Upper lobe of left lung (tissue), 6 donors: ENCODE data around the gene MTMR12. TPM values are rescaled to one million over a fixed set of nuclear protein-coding genes. Genes with fewer than 3 reads are reported as not detected.

Experiments
- ATAC-seq, 2 donors: fragments of 200-7000 bp; cut with Tn5 transposase; one replicate each; pipeline ENCODE4 v1.9.1; 2022; ENCODE audit warnings: mild to moderate bottlenecking in 2 of 2, moderate library complexity in 2 of 2; ENCODE audit not compliant: low FRiP score in 2 of 2
- DNase-seq, 2 donors: peaks; one replicate each; pipeline ENCODE4 v3.0.0-alpha.2; 2019 to 2020
- H3K27ac ChIP-seq, 4 donors: fragments of 200-600 bp; sonication (generic); one replicate each; pipeline ENCODE4 v1.5.1; 2016 to 2019
- H3K27me3 ChIP-seq, 4 donors: fragments of 200-600 bp; sonication (generic); one replicate each; pipeline ENCODE4 v1.5.1; 2017 to 2019
- H3K36me3 ChIP-seq, 4 donors: fragments of 200-600 bp; sonication (generic); one replicate each; pipeline ENCODE4 v1.5.1; 2016 to 2019
- H3K4me1 ChIP-seq, 4 donors: fragments of 200-600 bp; sonication (generic); one replicate each; pipeline ENCODE4 v1.5.1; 2018 to 2019
- H3K4me3 ChIP-seq, 4 donors: fragments of 200-600 bp; sonication (generic); one replicate each; pipeline ENCODE4 v1.5.1; 2017 to 2019; ENCODE audit warnings: mild to moderate bottlenecking in 2 of 4, moderate library complexity in 1 of 4
- H3K9me3 ChIP-seq, 4 donors: fragments of 200-600 bp; sonication (generic); one replicate each; pipeline ENCODE4 v1.5.1; 2018 to 2019
- EP300 ChIP-seq, 4 donors: sonication (generic); formaldehyde crosslinking; IDR thresholded peaks; one replicate each; pipeline ENCODE4 v1.5.1; 2017; ENCODE audit warnings: antibody characterized with exemption in 4 of 4, control low read depth in 2 of 4
- POLR2A ChIP-seq, 4 donors: fragments of 450-650 bp; IDR thresholded peaks; one replicate each; pipeline ENCODE4 v1.5.1; 2016 to 2017; ENCODE audit warnings: antibody characterized with exemption in 4 of 4, mild to moderate bottlenecking in 2 of 4
- POLR2AphosphoS5 ChIP-seq, 2 donors: sonication (generic); formaldehyde crosslinking; IDR thresholded peaks; one replicate each; pipeline ENCODE4 v1.5.1; 2017; ENCODE audit warnings: antibody characterized with exemption in 2 of 2
- WGBS, 2 donors: methylation state at CpG; one replicate each; pipeline ENCODE4 v1.1.5; 2017 to 2018; 5-methylcytosine and 5-hydroxymethylcytosine counted together
- total RNA-seq, 6 donors: library from RNA; depleted of rRNA in 4 of 6; stranded (reverse); fragments of >200 nt in 4 of 6; gene quantifications; one replicate each; pipeline versions ENCODE4 v1.1.0 to v1.2.1, GENCODE V29; 2016 to 2021
- TF ChIP-seq, protein P1 (sequence below), 6 experiments: fragments of 450-650 bp in 4 of 6; fragments of 200-600 bp in 2 of 6; sonication (generic) in 2 of 6; IDR thresholded peaks; one replicate each; pipeline ENCODE4 v1.5.1; 2016 to 2019; ENCODE audit warnings: antibody characterized with exemption in 6 of 6
- donor health status: DM: no; HTN: no; CAD: no; lungs with moderate emphysema.
- donor health status: DM: no; HTN: yes; CAD: no; lungs with severe emphysema.

Gene MTMR12
- total RNA-seq, 6 donors from 2014 or later: 27.2 to 50.8 (median 35.5) TPM

- 57 to 71% methylated on average over 11 of the region's 11 CpGs for WGBS, 2 donors
These were observed 17.6 kb upstream of the MTMR12 start for GRCh38 chr5:32330126-32330971.

DNA sequence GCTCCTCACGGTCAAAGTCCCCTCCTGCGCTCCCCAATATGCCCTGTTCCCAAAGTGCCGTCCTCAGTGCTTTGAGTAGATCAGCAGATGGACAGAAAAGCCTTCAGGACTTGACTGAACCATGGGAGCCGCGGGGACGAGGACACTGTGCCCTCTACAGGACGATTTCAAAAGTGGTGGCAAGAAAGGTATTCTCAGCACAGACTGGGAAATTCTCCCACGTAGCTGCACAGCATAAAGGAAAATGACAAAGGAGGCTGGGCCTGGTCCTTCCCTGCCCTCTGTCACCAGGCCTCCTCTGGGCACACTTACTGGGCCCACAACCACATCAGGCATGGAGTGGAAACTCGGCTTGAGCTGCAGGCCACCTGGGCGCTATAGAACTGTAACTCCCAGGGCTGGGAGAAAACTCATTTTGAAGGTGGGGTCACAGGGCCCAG, 16.7 kb upstream of the MTMR12 start:
- H3K27ac ChIP-seq: no peak overlapping the region
- H3K27me3 ChIP-seq: no peaks in the 10 kb centered on the region
- no peak overlapping the region for H3K4me3 ChIP-seq
- peak in 1 of 2 donors; percentile 77 for DNase-seq
- H3K9me3 ChIP-seq: no peaks in the 10 kb centered on the region
- no peaks in the 10 kb centered on the region for H3K36me3 ChIP-seq
- WGBS, 2 donors: 40 to 56% methylated on average over 7 to 10 of the region's 10 CpGs
- ATAC-seq: peak; percentile 78 to 91
- no peak for TF ChIP-seq POLR2AphosphoS5 (IDR thresholded peaks at IDR 0.05)
- TF ChIP-seq, protein P1, sequence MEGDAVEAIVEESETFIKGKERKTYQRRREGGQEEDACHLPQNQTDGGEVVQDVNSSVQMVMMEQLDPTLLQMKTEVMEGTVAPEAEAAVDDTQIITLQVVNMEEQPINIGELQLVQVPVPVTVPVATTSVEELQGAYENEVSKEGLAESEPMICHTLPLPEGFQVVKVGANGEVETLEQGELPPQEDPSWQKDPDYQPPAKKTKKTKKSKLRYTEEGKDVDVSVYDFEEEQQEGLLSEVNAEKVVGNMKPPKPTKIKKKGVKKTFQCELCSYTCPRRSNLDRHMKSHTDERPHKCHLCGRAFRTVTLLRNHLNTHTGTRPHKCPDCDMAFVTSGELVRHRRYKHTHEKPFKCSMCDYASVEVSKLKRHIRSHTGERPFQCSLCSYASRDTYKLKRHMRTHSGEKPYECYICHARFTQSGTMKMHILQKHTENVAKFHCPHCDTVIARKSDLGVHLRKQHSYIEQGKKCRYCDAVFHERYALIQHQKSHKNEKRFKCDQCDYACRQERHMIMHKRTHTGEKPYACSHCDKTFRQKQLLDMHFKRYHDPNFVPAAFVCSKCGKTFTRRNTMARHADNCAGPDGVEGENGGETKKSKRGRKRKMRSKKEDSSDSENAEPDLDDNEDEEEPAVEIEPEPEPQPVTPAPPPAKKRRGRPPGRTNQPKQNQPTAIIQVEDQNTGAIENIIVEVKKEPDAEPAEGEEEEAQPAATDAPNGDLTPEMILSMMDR (IDR thresholded peaks at IDR 0.05): peak; percentile 39 to 71 (median 64)
- peaks cover 0 to 11% (median 3%) of the 10 kb centered on the region in 4 donors for H3K4me1 ChIP-seq

More at GRCh38 chr5:32330126-32330971, 17.6 kb upstream of the MTMR12 start:
- ATAC-seq (peak in 1 of 2 donors; percentile 25), DNase-seq (no peak)
- no peak overlapping the region for H3K27ac ChIP-seq
- H3K4me3 ChIP-seq: no peak overlapping the region
- H3K9me3 ChIP-seq: no peaks in the 10 kb centered on the region
- peaks cover 0 to 11% (median 3%) of the 10 kb centered on the region in 4 donors for H3K4me1 ChIP-seq
- TF ChIP-seq POLR2A (IDR thresholded peaks at IDR 0.05) (no peak), EP300 (IDR thresholded peaks at IDR 0.05) (no peak), POLR2AphosphoS5 (IDR thresholded peaks at IDR 0.05) (no peak)
- TF ChIP-seq, protein P1 (IDR thresholded peaks at IDR 0.05): no peak
- H3K27me3 ChIP-seq: no peaks in the 10 kb centered on the region
- no peaks in the 10 kb centered on the region for H3K36me3 ChIP-seq

DNA sequence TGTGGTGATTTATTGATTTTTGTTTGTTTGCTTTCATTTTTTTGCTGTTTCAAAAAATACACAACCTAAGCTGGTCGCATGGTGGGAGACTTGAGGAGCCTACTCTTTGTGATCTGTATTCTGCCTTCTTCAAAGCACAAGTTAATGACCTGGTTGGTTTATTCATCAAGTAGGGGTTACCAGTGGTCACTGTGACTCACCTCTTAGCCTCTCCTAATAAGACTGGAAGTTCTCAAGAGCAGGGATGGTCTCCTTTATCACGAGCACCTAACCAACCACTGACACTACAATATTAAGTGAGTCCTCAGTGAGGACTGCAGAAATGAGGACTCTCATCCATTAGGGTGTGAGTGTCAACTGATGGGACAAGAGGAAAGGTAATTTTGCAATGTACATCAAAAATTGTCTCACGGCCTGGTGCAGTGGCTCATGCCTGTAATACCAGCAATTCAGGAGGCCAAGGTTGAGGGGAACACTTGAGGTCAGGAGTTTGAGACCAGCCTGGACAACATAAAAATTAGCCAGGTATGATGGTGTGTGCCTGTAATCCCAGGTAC, 13.6 kb upstream of the MTMR12 start:
- DNase-seq (no peak), ATAC-seq (no peak)
- TF ChIP-seq, protein P1 (IDR thresholded peaks at IDR 0.05): no peak
- TF ChIP-seq POLR2AphosphoS5 (IDR thresholded peaks at IDR 0.05): no peak
- no peak for TF ChIP-seq EP300 (IDR thresholded peaks at IDR 0.05)
- no peak for TF ChIP-seq POLR2A (IDR thresholded peaks at IDR 0.05)
- H3K9me3 ChIP-seq: peaks cover 0 to 7% (median 4%) of the 10 kb centered on the region in 4 donors
- no peak overlapping the region for H3K4me3 ChIP-seq
- no peaks in the 10 kb centered on the region for H3K36me3 ChIP-seq
- H3K27ac ChIP-seq: no peak overlapping the region
- H3K27me3 ChIP-seq: no peaks in the 10 kb centered on the region
- WGBS, 2 donors: 80 to 84% methylated on average over 3 of the region's 3 CpGs
- peaks cover 0 to 11% (median 3%) of the 10 kb centered on the region in 4 donors for H3K4me1 ChIP-seq

- H3K4me1 ChIP-seq: peaks cover 0 to 11% (median 1%) of the 10 kb centered on the region in 4 donors
- peaks cover 0 to 7% (median 4%) of the 10 kb centered on the region in 4 donors for H3K9me3 ChIP-seq
- no peak for DNase-seq
- H3K27me3 ChIP-seq: no peaks in the 10 kb centered on the region
- ATAC-seq: no peak
- TF ChIP-seq POLR2AphosphoS5 (IDR thresholded peaks at IDR 0.05): no peak
- no peak for TF ChIP-seq POLR2A (IDR thresholded peaks at IDR 0.05)
- no peak for TF ChIP-seq EP300 (IDR thresholded peaks at IDR 0.05)
- TF ChIP-seq, protein P1 (IDR thresholded peaks at IDR 0.05): no peak
- no peak overlapping the region for H3K27ac ChIP-seq
- no peaks in the 10 kb centered on the region for H3K36me3 ChIP-seq
- no peak overlapping the region for H3K4me3 ChIP-seq
- WGBS, 2 donors: 90 to 98% methylated on average over 4 of the region's 4 CpGs
These were observed 12.9 kb upstream of the MTMR12 start for GRCh38 chr5:32325616-32326015.
